Measurements from ENCODE around the gene MBNL3. TPM values are rescaled to one million over a fixed set of nuclear protein-coding genes. Genes with fewer than 3 reads are reported as not detected.

MBNL3 gene
- total RNA-seq, 1 experiment from 2014 or later: 2.6 TPM

- Histone ChIP-seq H3K27ac (ENCODE audit: insufficient read length, low read depth, low read length) (no peak overlapping the region), H3K4ac (ENCODE audit: low read depth, low read length) (no peak overlapping the region), H3K27me3 (ENCODE audit: insufficient read depth, low read length) (no peaks in the 10 kb centered on the region), H3K4me2 (ENCODE audit: insufficient read depth, insufficient read length, low read length) (no peak overlapping the region), H2BK20ac (ENCODE audit: low read depth, low read length, poor library complexity, severe bottlenecking) (no peak overlapping the region), H4K91ac (ENCODE audit: insufficient read length, low read depth, low read length) (no peak overlapping the region), H3K4me1 (ENCODE audit: insufficient read depth, low read length) (no peaks in the 10 kb centered on the region), H3K23ac (ENCODE audit: insufficient read length, low read depth, low read length) (no peak overlapping the region), H3K18ac (ENCODE audit: insufficient read length, low read depth, low read length) (no peak overlapping the region), H3K23me2 (ENCODE audit: insufficient read length, low read depth, low read length, poor library complexity, severe bottlenecking) (no peaks in the 10 kb centered on the region), H2AFZ (ENCODE audit: low read length) (no peak overlapping the region), H2BK5ac (ENCODE audit: insufficient read length, low read length) (no peak overlapping the region), H4K20me1 (ENCODE audit: control insufficient read depth, insufficient read depth, insufficient read length) (no peaks in the 10 kb centered on the region), H2AK5ac (ENCODE audit: insufficient read length, low read length) (no peak overlapping the region), H3K79me1 (ENCODE audit: insufficient read depth, low read depth, low read length, poor library complexity, severe bottlenecking) (no peaks in the 10 kb centered on the region), H3K9me3 (ENCODE audit: control insufficient read depth, low read depth, low read length) (no peaks in the 10 kb centered on the region), H3K9ac (ENCODE audit: extremely low read depth, insufficient read length, low read length) (no peak overlapping the region), H2BK120ac (ENCODE audit: low read depth, low read length, poor library complexity, severe bottlenecking) (no peak overlapping the region), H2BK15ac (ENCODE audit: low read depth, low read length) (no peak overlapping the region), H3T11ph (ENCODE audit: low read length) (no peak overlapping the region), H4K8ac (replicated peaks; ENCODE audit: insufficient read length, low read depth, low read length) (no peak overlapping the region), H3K56ac (ENCODE audit: insufficient read length, low read depth, low read length) (no peak overlapping the region), H2BK12ac (ENCODE audit: insufficient read length, low read depth, low read length) (no peak overlapping the region), H3K79me2 (ENCODE audit: insufficient read depth, low read length) (no peaks in the 10 kb centered on the region), H3K14ac (ENCODE audit: insufficient read depth, low read length) (no peak overlapping the region), H4K5ac (ENCODE audit: insufficient read length, low read depth, low read length) (no peak overlapping the region)
- H3K27ac Mint-ChIP-seq: no peak overlapping the region
- H3K4me3 Mint-ChIP-seq: no peak overlapping the region
- no peaks in the 10 kb centered on the region for H3K9me3 Mint-ChIP-seq
- H3K36me3 Mint-ChIP-seq (ENCODE audit: insufficient read depth in 1 of 3, low read depth in 3 of 3): no peaks in the 10 kb centered on the region; a peak in 1 of 7 replicates
- no peak for DNase-seq
- no peaks in the 10 kb centered on the region for H3K27me3 Mint-ChIP-seq (ENCODE audit: low read depth)
- TF ChIP-seq CTCF (conservative IDR thresholded peaks at IDR 0.05): no peak
- H3K4me1 Mint-ChIP-seq: no peaks in the 10 kb centered on the region
- no CpG with 5 or more reads among the region's 1 CpG for WGBS (ENCODE audit: extremely low coverage, insufficient read length, low lambda C conversion rate)
Observed at GRCh38 chrX:132400706-132401105, 88.1 kb downstream of the MBNL3 start.
